ENCODE results near the gene SNCAIP. TPM values are rescaled to one million over a fixed set of nuclear protein-coding genes. Genes with fewer than 3 reads are reported as not detected.

SNCAIP gene
- total RNA-seq, 1 donor from 2014 or later: 6.7 TPM

DNA sequence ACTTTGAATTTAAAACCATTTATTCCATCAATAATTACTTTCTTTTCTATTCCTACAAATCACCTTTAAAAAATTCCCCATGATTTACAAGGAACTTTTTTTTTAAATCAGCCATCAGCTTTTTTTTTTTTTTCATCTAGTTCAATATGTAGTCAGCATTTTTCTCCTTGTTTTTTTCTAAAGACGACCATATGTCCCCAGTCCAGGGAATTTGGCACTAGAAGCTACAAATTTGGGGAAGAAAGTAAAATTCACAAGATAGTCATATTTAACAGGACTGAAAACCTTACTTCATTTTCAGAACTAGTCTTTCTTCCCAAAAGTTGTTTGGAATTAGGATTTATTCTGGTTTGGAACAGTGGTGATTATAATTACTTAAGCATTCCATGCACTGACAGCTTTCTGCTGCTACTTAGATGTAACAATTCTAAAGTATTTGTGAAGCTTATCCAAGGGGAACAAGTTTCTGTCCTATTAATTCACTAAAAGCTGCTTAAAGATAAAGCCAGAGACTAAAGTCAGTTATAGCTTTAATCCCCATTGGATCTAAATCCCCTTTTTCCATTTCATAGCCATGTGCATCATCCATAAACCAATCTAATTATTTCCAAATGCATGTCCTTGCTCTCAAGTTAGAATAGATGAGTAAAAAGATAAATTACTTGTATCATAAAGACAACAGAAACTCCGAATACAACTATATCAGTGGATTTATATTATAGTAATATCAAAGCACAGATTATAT is 7.4 kb upstream of the SNCAIP start:
- Mint-ChIP-seq H3K9me3 (ENCODE audit: unreplicated experiment) (no peaks in the 10 kb centered on the region), H3K27ac (ENCODE audit: unreplicated experiment) (no peak overlapping the region), H3K36me3 (ENCODE audit: unreplicated experiment) (no peaks in the 10 kb centered on the region), H3K4me3 (ENCODE audit: unreplicated experiment) (no peak overlapping the region), H3K4me1 (ENCODE audit: low read depth, unreplicated experiment) (peaks cover 4% of the 10 kb centered on the region), H3K27me3 (ENCODE audit: unreplicated experiment) (no peaks in the 10 kb centered on the region)
- no peak for TF ChIP-seq CTCF (IDR thresholded peaks at IDR 0.05; ENCODE audit: partially characterized antibody, unreplicated experiment)
- DNase-seq: no peak

GRCh38 chr5:122306461-122306860 is 5.6 kb upstream of the SNCAIP start:
- no peaks in the 10 kb centered on the region for H3K9me3 Mint-ChIP-seq (ENCODE audit: unreplicated experiment)
- H3K4me1 Mint-ChIP-seq (ENCODE audit: low read depth, unreplicated experiment): peaks cover 2% of the 10 kb centered on the region
- H3K27me3 Mint-ChIP-seq (ENCODE audit: unreplicated experiment): peaks cover 2% of the 10 kb centered on the region
- H3K36me3 Mint-ChIP-seq (ENCODE audit: unreplicated experiment): no peaks in the 10 kb centered on the region
- H3K27ac Mint-ChIP-seq (ENCODE audit: unreplicated experiment): no peak overlapping the region
- H3K4me3 Mint-ChIP-seq (ENCODE audit: unreplicated experiment): no peak overlapping the region
- no peak for DNase-seq
- TF ChIP-seq CTCF (IDR thresholded peaks at IDR 0.05; ENCODE audit: partially characterized antibody, unreplicated experiment): no peak

DNA sequence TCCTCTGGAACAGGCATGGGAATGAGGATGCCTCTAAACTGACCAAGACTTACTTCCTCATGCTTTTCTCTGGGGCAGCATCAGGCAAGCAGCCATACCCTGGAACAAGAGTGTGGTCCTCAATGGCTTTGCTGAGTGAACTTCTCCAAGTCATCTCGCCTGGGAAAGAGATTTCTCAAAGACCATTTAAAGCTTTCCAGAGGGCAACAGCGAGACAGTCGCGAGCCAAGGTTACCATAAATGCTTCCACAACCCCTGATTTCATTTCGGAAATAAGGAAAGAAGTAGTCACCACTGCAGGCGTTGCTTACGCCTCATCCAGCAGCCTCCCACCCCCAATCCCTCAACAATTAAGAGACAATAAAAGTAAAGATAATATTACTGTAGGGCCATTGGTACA is 1.1 kb upstream of the SNCAIP start:
- H3K4me1 Mint-ChIP-seq (ENCODE audit: low read depth, unreplicated experiment): no peaks in the 10 kb centered on the region
- no peak for DNase-seq
- no peaks in the 10 kb centered on the region for H3K36me3 Mint-ChIP-seq (ENCODE audit: unreplicated experiment)
- no peaks in the 10 kb centered on the region for H3K9me3 Mint-ChIP-seq (ENCODE audit: unreplicated experiment)
- H3K27ac Mint-ChIP-seq (ENCODE audit: unreplicated experiment): peak overlapping the region; percentile 50
- TF ChIP-seq CTCF (IDR thresholded peaks at IDR 0.05; ENCODE audit: partially characterized antibody, unreplicated experiment): no peak
- H3K4me3 Mint-ChIP-seq (ENCODE audit: unreplicated experiment): peak overlapping the region; percentile 84
- H3K27me3 Mint-ChIP-seq (ENCODE audit: unreplicated experiment): peaks cover 4% of the 10 kb centered on the region

- Mint-ChIP-seq H3K27ac (ENCODE audit: unreplicated experiment) (no peak overlapping the region), H3K36me3 (ENCODE audit: unreplicated experiment) (no peaks in the 10 kb centered on the region)
These were observed 508 bp upstream of the SNCAIP start for GRCh38 chr5:122311497-122311960.

More at GRCh38 chr5:122311497-122311960, 508 bp upstream of the SNCAIP start:
- Mint-ChIP-seq H3K4me3 (ENCODE audit: unreplicated experiment) (peak overlapping the region; percentile 84), H3K4me1 (ENCODE audit: low read depth, unreplicated experiment) (peaks cover 2% of the 10 kb centered on the region), H3K27me3 (ENCODE audit: unreplicated experiment) (peaks cover 4% of the 10 kb centered on the region), H3K9me3 (ENCODE audit: unreplicated experiment) (no peaks in the 10 kb centered on the region)
- DNase-seq: no peak
- TF ChIP-seq CTCF (IDR thresholded peaks at IDR 0.05; ENCODE audit: partially characterized antibody, unreplicated experiment): no peak

Data from glutamatergic neuron (in vitro differentiated cells).